ENCODE measurements around the gene DOK7.
"Not testable (repeated sequence)": the region's sequence is repeated elsewhere in the genome, so short reads cannot be mapped to it uniquely, and the experiment has no call there.

Gene DOK7

DNA sequence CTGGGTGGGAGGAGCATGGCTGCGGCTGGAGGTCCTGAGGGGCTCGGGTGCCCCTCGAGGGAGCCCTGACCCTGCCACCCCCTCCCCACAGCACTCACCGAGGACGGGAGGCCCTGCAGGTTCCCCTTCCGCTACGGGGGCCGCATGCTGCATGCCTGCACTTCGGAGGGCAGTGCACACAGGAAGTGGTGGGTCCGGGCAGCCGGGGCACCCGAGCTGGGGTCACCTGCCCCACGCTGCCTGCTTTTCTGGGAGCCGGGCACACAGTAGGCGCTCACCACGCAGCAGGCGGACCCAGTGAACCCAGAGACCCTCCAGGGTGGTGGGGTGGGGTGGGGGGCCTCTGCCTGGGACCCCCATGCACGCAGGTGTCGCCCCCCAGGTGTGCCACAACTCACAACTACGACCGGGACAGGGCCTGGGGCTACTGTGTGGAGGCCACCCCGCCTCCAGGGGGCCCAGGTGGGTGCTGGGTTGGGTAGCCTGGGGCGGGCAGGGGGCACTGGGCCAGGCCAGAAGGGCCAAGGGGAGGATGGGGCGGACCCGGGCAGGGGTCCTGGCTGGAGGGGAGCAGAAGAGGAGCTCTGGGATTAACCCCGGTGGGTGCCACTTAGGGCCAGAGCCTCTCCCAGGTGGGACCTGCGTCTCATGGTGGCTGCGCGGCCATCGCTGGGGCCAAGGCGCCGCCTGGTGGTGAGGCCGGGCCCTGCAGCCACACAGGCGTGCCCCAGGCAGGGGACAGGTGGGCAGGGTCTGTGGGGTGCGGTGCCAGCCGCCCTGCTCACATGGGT lies 20.0 kb upstream of the DOK7 start:
- no peak for DNase-seq (ENCODE audit: low spot score)

DNA sequence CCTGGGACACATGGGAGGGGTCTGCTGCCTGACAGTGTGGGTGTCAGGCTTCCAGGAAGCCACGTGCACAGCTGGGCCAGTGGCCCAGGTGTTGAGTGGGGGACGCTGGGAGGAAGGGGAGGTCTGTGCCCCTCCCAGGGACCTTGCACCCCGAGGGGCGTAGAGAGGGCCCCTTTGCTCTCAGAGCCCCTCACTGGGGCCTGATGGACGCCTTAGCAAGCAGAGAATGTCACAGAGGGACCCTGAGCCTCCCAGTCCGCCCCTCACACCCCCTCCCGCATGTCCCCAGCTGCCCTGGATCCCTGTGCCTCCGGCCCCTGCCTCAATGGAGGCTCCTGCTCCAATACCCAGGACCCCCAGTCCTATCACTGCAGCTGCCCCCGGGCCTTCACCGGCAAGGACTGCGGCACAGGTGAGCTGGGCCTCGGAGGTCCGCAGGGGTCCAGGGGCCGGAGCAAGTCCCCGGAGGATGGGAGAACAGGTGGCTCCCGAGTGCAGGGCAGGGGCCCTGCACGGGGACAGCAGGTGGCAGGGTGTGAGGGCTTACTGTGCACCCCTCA lies 19.3 kb upstream of the DOK7 start:
- no peak for DNase-seq (ENCODE audit: low spot score)

DNA sequence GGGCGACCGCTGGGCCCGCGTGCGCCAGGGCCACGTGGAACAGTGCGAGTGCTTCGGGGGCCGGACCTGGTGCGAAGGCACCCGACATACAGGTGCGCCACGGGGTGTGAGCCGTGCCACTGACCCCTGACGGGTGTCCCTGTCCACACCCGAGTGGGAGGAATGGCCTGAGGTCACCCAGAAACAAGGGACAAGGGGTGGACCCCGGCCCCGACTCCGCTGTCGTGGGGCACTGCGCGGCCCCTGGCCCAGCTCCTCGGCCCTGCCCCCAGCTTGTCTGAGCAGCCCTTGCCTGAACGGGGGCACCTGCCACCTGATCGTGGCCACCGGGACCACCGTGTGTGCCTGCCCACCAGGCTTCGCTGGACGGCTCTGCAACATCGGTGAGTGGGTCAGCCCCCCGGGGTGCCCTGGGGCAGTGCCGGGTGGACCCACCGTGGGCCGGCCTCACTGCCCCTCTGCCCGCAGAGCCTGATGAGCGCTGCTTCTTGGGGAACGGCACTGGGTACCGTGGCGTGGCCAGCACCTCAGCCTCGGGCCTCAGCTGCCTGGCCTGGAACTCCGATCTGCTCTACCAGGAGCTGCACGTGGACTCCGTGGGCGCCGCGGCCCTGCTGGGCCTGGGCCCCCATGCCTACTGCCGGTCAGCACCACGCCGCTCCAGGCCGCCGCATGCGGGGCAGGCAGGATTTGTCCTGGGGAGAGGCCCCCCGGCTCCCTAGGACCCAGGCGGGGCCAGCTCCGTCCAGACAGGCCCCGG lies 18.6 kb upstream of the DOK7 start:
- DNase-seq (ENCODE audit: low spot score): no peak

DNA sequence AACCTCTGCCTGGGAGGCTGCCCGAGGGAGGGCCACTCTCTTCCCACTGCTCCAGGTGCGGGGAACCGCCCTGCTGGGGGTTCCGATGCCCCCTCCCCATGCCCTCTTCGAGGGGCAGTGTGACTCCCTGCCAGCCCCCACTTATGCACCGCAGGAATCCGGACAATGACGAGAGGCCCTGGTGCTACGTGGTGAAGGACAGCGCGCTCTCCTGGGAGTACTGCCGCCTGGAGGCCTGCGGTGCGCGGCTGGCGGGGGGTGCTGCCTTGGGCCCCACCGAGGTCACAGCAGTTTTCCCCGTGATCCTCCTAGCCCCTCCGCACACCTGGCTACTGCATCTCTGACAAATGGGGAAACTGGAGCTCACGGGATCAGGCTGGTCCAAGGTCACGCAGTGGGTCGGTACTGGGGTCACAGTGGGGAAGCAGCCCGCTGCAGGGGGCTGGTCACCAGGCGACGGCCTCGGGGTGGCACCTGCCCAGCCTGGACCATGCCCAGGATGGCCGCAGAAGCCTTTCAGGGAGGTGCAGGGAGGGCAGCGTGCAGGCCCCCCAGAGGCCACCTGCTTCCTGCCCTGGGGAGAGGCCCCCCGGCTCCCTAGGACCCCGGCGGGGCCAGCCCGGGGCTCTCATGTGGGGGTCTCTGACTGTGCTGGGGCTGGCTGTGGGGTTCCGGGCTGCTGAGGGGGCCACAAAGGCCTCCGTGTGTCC lies 17.8 kb upstream of the DOK7 start:
- DNase-seq (ENCODE audit: low spot score): no peak

DNA sequence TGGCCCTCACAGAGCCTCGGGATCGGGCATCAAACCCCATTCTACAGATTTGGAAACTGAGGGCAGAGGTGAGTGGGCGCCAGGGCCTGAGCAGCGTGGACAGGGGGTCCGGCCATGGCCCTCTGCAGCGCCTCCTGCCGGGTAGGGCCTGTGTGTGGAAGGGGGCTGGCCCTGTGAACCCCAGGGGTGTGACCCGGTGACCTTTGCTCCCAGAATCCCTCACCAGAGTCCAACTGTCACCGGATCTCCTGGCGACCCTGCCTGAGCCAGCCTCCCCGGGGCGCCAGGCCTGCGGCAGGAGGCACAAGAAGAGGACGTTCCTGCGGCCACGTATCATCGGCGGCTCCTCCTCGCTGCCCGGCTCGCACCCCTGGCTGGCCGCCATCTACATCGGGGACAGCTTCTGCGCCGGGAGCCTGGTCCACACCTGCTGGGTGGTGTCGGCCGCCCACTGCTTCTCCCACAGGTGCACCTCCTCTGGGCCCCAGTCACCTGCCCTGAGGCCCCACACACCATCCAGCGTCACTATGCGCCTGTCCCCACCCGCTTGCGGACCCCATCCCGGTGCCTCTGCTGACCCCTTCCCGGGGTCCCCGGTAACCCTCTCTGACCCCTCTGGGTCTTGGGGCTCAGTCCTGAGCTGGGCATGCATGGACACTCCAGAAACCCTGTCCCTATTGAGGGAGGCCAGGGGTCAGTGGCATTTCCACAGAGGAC lies 17.1 kb upstream of the DOK7 start:
- no peak for DNase-seq (ENCODE audit: low spot score)

DNA sequence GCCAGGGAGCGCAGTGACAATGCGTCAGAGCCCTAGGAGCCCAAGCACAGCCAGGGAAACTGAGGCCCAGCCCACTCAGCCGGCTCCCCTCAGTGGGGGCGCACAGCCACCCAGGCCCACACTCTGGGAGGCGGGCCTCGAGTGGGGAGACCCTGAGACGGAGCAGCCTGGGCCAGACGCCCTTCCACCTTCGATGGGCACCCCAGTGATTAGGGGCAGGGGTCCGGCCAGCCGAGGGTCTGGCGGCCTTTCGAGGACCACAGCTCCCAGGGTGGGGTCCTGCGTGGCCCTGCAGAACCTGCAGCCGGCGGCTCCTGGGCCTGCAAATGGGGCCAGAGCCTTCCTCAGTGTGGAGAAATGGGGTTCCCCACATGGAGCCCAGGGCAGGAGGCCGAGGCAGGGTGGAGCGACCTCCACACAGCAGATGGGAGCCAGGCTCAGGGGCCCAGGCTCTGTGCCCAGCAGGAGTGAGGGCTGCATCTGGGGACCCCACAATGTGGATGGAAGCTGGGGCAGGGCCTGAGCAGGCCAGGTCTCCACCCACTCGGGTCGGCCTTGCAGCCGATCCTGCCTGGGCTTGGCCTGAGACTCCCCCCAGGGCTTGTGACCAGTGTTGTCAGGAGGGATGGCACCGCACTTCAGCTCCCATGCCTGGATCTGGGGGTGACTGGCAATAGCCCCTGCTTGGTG lies 16.3 kb upstream of the DOK7 start:
- no peak for DNase-seq (ENCODE audit: low spot score)

DNA sequence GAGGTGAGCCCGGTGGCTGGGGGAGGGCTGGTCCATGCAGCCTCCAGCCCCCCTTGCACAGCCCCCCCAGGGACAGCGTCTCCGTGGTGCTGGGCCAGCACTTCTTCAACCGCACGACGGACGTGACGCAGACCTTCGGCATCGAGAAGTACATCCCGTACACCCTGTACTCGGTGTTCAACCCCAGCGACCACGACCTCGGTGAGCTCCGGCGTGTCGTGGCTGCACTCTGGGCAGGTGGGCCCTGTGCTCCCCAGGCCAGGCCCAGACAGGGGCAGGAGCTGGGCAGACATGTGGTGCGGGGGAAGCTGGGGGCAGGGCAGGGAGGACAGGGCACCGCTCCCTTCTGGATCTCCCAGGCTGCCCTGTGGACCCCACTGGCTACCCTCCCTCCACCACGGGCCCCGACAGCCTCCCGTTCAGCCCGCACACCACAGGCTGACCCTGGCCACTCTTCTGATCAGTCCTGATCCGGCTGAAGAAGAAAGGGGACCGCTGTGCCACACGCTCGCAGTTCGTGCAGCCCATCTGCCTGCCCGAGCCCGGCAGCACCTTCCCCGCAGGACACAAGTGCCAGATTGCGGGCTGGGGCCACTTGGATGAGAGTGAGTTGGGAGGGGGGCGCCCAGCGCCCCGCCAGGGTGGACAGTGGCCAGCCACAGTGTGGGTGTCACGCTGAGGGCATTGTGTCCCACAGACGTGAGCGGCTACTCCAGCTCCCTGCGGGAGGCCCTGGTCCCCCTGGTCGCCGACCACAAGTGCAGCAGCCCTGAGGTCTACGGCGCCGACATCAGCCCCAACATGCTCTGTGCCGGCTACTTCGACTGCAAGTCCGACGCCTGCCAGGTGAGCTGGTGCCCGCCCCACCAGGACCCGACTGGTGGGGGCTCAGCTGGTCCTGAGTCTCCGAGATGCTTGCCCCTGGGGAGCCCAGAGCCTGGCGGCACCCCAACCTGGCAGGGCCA lies 15.4 kb upstream of the DOK7 start:
- no peak for DNase-seq (ENCODE audit: low spot score)

DNA sequence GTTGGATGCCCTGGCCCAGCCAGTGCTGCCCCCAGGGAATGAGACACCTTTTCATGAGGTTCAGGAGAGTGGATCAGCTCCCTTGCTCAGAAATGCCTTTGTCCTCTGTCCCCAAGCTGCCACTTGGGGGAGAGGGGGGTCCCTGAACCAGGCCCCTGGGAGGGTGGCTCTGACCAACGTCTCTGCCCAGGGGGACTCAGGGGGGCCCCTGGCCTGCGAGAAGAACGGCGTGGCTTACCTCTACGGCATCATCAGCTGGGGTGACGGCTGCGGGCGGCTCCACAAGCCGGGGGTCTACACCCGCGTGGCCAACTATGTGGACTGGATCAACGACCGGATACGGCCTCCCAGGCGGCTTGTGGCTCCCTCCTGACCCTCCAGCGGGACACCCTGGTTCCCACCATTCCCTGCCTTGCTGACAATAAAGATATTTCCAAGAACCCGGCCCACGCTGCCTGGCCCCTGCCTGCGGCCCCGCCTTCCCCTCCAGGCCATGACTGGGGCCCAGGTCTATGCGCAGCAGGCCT lies 14.0 kb upstream of the DOK7 start:
- DNase-seq (ENCODE audit: low spot score): no peak

DNA sequence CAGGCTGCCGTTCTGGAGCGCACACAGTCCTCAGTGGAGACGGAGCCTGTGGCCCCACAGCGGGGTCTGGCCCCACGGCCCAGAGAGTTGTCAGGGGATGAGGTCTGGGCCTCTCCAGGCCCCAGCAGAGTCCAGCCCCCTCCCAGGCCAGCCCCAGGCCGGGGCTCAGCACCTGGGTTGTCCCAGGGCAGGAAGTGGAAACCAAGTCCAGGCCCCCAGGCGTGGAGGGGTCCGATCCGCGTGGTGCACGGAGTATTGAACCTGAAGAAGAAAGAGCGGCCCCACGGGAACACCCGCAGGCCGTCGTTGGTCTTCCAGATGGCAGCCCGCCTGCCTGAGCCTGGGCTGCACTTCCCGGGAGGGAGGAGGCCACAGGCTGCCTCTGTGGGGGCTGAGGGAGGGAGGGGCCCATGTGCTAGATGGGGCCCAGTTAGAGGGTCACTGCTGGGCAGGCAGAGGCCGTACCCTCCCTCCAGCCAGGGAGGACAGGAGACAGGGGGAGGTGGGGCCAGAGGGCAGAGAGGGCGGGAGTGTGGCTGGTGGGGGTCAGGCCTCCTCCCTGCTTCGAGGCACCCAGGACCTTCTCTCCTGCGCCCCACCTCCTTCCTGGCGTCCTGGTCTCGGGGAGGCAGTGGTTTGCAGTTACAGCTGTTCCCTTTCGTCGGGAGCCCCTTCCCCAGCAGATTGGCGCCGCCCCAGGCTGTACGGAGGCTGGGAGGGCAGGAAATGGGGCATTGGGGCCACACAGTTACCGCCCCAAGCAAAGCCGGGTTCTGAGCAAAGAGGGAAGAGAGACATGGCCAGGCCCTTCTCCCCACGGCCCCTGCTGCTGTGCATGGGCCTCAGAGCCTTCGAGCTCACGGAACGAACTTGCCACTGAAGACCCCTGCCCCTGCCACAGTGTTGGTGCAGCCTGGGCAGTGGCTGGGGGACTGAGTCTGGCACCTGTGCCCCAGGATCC lies 13.3 kb upstream of the DOK7 start:
- DNase-seq (ENCODE audit: low spot score): no peak

DNA sequence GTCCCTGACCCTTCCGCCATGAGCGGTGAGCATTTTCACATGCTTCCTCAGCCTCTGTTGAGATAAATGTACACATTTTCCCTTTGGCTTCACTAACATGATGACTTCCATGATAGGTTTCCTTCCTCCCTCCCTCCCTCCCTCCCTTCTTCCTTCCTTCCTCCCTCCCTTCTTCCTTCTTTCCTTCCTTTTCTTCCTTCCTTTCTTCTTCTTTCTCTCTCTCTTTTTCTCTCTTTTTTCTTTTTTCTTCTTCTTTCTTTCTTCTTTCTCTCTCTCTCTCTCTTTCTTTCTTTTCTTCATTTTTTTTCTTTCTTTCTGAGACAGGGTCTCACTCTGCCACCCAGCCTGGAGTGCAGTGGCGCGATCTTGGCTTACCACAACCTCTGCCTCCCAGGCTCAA lies 12.5 kb upstream of the DOK7 start:
- no peak for DNase-seq (ENCODE audit: low spot score)

DNA sequence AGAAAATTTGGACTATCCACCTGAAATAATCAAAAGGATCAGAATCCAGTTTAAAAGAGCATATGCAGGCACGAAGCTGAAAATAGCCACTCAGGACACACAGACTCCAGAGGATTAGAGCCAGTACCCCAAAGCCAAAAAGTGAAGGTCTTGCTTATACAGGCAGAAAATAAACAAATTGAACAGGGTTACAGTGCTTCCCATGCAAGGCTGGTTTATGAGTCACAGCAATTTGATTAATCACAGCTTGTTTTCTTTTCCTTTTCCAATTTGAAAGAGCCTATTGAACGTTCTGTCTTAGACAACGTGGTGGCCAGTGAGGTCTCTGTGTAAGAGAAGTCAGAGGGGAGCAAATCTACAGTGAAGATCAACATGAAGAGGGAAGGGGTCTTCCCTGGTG lies 11.2 kb upstream of the DOK7 start:
- DNase-seq (ENCODE audit: low spot score): no peak

DNA sequence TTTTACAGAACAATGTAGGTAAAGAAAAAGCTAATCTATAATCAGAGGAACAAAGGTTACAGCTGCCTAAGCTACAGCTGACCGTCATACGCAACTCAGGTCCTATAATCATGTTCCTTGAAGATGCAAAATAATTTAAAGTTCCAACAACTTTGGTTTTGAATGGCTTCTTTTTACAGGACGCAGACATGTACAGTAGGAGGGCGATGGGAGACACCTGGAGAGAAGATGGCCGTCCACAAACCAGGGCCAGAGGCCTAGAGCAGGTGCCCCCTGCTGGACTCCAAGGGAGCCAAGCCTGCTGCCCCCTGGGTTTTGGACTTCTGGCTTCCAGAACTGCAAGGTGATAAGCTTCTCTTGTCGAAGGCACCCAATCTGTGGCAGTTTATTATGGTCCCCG lies 10.7 kb upstream of the DOK7 start:
- DNase-seq (ENCODE audit: low spot score): no peak

DNA sequence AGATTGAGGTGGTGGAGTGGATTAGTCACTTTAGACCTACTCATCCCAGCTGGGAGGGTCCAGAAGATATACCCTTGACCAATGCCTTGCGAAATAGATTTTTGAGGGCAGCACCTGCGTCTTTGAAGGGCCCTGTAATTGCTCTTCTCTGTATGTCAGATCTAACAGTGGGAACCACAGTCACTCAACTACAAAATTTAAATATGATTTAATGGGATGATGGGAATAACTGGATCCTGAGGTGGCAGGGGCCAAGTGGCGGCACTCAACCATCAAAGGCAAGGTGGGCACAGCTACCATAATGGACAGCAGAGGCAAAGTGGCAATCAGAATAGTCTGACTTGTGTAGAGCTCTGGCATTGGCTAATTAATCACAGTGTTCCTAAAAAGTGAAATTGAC lies 7.5 kb upstream of the DOK7 start:
- not testable (repeated sequence) for DNase-seq (ENCODE audit: low spot score)

DNA sequence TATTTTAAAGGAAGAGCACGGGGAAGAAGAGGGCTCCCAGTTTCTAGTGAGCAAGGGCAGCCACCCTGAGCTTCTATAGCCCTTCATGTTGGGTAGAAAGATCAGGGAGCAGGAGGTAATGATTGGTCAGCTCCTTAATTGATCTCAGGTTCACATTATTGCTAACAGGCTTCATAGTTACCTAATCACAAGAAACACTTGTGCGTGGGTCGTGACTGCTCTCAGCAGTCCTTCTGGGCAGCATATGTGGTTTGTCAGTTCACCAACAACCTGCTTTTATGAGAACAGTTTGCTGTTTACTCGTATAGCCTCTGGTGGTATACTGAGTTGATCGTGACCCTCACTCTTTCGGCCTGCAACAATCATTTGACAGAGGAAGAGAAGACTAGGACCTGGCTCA lies 4.7 kb upstream of the DOK7 start:
- no peak for DNase-seq (ENCODE audit: low spot score)

DNA sequence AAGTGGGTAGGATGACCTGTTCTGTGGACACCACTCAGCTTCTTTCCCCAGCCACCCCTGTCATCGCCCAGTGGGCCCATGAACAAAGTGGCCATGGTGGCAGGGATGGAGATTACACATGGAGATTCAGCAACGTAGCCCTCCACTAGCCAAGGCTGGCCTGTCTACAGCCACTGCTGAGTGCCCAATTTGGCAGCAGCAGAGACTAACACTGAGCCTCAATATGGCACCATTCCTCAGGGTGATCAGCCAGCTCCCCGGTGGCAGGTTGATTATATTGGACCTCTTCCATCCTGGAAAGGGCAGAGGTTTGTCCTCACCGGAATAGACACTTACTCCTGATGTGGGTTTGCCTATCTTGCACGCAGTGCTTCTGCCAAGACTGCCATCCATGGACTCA lies 4.0 kb upstream of the DOK7 start:
- DNase-seq (ENCODE audit: low spot score): not testable (repeated sequence)

DNA sequence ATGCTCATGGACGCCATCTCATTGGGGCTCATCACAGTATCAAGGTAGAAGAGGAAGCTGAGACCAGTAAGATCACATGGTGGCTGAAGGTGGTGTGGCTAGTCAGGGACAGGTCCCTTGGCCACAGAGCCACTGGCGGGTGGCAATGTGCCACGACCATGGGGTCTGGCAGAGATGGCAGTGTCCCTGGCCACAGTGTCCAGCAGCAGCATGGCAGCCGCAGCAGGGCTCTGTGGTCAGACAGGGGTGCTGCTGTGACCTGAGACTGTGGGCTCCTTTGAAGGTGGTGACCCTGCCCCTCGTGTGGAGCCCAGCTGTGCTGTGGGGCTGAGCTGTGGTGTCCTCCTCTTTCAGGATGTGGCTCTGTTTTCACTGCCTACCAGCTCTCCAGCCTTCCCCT lies 2.2 kb upstream of the DOK7 start:
- DNase-seq (ENCODE audit: low spot score): no peak

DNA sequence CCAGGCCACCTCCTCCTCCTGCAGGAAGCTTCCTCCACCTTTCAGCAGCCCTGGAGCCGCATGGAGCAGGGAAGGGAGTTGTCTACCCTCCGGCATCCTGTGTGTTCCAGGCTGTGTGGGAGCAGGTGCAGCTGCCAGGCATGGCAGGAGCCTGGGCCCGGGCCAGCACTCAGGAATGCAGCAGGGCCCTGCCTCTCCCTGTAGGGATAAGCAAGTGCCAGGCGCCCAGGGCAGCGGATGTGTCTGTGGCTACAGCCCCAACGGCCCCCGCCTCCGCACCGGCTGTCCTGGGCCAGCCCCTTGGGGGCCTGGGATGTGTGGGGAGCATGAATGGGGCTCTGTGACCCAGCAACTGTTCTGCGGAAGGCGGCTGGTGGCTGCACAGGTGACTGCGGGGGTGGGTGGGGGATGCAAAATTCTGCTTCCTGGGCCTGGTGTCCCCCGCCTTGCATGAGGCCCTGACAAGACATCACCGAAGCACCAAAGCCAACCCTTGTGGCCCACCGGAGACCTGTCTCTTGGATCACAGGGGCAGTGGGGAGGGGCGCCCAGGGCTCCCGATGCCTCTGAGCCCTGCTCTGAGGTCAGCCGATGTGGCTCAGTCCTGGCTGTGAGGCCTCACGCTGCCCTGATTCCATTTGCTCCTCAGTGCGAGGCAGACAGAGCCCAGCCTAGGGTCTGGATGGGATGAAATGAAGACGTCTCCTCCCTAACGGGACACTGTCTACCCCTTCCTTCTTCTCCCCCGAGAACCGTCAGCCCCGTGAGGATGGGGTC lies 1.4 kb upstream of the DOK7 start:
- DNase-seq (ENCODE audit: low spot score): no peak

DNA sequence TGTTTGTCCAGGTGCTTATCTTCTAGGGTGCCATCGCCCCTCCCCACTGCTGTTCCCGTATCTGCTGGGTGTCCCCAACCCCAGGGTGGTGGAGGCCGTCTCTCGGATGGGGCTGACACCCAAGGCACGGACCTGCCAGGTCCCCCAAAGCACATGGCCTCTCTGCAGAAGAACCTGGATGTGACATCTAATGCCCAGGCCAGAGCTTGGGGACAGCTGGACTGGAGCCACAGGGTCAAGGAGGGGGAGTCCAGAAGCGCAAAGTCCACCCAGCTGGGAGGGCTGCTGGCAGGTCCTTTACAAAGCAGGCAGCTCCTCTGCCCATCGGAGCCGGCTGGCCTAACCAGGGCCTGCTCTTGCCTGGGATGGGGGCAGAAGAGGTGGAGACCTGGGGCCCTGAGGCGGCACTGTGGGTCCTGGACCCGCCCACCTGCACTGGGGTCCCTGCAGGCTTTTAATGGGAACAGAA lies 751 bp upstream of the DOK7 start:
- no peak for DNase-seq (ENCODE audit: low spot score)
